SW480 (cell line): ENCODE results near the gene CNPY3.

ENCODE experiments used
- DNase-seq: peaks from one replicate; pipeline ENCODE4 v3.0.0-alpha.2; 2016; ENCODE audit warnings: low spot score

CNPY3 gene

DNA sequence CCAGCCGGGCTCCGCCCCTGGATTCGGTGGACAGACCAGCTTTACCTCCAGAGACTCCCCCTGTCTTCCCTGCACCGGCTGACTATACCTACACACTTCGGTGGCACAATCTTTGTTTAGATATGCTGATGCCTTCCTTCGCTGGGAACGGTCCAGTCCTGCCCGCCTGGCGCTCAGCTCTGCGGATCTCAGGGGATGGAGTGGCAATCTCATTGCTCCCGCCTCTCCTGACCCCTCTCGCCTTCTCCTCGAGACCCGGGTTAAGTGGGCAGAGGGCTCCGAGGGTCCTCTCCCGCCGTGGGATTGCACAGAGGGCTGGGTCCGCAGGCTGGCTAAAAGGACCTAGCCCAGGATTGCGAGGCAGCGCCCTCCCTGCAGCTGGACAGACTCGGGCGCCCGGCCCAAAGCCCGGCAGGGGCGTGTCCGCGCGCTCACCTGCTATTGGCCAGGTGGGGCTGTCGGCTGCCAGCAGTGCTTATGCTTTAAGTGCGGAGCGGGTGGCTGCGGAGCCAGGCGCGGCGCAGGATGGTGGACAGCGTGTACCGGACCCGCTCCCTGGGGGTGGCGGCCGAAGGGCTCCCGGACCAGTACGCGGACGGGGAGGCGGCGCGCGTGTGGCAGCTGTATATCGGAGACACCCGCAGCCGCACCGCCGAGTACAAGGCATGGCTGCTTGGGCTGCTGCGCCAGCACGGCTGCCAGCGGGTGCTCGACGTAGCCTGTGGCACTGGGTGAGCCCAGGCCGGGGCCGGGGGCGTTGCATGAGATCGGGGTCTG lies 31.2 kb downstream of the CNPY3 start, which contains the start of gene GNMT:
TSS of gene GNMT (plus strand) at position 512 of the 777 bp plus-strand sequence. CDS start at position 526, 14 bp downstream.
- peak; percentile 58 for DNase-seq

DNA sequence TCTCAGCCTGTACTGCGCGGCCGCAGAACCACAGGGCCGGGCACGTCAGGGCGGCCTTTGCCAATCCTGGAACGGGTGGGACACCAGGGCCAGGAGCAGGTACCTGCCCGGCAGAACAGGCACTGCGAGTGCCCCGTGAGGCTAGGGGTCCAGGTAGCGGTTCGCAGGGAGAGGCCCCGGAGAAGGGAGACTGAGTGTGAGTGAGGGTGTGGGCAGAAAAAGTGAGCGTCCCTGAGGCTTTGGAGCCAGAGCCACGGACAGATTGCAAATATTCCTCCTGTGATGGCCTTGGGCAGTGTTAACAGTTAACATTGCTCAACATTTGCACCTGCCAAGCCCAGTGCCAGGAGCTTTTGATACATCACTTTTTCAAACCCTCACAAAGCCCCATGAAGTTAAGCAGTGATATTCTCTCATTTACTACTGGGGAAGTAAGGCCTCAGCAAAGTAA lies 31.8 kb downstream of the CNPY3 start:
- DNase-seq: no peak

DNA sequence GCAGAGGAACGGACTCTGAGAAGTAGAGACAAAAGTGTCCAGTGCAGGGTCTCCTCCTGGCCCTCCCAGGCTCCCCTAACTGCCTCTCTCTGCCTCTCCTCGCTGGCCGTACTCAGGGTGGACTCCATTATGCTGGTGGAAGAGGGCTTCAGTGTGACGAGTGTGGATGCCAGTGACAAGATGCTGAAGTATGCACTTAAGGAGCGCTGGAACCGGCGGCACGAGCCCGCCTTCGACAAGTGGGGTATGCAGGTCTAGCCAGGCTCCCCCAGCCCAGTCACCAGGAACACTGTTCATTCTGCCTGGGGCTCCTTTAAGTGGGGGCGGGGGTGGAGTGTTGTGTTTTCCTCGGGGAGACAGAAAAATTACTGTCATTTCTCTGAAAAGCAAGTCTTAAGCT lies 32.8 kb downstream of the CNPY3 start:
- DNase-seq: no peak

DNA sequence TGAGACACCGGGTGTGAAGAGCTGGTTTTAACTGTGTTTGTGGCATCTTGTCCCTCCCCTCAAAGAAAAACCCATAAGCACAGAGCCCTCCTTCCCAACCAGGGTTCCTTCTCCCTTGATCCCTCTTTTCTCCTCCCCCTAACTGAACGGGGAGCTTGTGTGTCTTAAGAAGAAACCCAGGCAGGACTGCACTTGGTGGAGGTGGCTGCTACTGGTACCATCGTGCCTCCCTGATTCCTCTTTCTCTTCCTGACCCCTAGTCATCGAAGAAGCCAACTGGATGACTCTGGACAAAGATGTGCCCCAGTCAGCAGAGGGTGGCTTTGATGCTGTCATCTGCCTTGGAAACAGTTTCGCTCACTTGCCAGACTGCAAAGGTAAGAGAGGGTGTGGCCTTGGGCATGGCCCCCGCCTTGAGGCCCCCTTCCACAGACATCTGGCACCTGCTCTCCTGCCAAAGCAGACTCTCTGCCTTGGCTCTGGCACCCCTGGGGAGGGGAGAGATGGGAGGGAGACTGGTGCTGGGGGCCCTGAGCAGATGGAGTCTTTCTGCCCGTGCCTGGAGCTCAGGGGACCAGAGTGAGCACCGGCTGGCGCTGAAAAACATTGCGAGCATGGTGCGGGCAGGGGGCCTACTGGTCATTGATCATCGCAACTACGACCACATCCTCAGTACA lies 33.4 kb downstream of the CNPY3 start:
- no peak for DNase-seq

DNA sequence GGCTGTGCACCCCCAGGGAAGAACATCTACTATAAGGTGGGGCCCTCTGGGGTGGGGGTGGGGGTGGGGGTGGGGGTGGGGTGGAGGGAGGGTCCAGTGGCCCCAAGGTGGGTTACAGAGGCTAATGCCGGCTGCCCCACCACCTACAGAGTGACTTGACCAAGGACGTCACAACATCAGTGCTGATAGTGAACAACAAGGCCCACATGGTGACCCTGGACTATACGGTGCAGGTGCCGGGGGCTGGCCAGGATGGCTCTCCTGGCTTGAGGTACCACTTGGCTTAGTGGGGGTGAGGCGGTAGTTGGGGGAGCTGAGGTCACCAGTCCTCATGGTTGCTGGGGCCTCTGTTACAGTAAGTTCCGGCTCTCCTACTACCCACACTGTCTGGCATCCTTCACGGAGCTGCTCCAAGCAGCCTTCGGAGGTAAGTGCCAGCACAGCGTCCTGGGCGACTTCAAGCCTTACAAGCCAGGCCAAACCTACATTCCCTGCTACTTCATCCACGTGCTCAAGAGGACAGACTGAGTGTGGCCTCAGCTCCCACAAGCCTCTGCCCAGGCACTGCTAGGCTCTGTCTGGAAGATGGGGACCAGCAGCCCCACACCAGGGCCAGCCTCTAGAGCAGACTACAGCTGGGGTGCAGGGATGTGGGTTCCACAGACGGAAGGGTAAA lies 34.0 kb downstream of the CNPY3 start:
- no peak for DNase-seq

DNA sequence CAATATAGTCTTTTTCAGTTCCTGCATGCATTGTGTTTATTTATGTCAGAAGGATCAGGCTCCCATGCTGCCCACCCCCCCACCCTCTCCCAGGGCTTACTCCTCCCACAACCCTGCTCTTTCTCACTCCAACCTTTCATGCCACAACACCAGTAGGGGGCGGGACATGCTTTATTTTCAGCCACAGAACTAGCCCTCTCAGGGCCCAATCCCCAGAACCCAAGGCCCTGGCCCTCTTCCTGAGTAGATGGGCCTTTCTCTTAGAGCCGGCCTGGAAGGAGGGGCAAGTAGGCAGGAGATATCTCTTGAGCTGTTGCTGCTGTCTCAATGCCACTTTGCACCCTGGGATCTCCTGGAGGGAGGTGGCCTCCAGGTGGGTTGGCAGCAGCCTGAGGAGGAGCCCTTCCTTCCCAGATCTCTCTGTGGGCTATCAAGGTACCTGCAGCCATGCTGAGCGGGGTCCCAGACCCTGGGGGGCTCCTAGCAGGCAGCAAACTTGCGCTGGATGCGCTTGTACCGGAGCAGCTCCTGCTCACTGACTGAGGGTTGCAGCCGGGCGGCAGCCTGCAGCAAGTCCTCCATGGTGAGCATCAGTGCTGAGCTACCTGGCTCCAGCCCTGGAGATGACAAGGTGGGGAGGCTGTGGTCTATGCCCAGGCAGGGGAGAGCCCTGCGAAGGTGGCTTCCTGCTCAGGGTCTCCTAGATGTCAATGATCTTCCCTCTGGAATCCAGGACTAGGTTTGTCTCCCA lies 34.8 kb downstream of the CNPY3 start:
- DNase-seq: no peak

DNA sequence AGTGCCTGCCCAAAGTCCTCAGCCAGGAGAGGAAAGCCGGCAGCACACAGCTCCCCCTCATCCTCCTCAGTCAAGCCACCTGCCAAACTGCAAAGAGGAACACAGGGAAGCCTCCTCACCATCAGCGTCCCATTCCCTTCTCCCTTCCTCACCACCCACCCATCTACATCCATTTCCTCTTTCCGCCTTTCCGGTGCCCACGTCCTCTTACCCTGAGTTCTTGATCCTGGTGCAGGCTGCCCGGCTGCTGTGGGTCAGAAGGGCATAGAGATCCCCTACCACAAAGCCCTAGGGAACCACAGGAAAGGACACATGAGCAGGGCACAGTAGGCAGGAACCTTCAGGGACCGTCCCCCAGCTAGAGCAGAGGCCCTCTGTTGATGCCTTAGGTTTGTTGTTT lies 37.3 kb downstream of the CNPY3 start:
- DNase-seq: no peak

DNA sequence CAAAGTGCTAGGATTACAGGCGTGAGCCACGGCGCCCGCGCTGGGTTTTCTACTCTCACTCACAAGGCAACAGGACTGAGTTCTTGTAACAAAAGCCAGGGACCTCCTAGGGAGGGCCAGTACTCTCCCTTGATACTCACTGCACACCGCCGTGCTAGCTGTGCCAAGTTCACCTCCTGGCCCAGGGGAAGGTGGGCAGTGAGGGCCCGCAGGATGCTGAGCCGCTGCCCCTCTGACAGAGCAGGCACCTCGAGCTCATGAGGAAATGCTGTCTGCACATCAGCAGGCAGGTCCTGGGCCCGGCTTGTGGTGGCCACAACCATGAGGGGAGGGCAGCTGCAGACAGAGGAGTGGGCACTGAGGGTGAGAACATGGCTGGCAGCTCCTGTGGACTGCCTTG lies 37.9 kb downstream of the CNPY3 start:
- DNase-seq: no peak

DNA sequence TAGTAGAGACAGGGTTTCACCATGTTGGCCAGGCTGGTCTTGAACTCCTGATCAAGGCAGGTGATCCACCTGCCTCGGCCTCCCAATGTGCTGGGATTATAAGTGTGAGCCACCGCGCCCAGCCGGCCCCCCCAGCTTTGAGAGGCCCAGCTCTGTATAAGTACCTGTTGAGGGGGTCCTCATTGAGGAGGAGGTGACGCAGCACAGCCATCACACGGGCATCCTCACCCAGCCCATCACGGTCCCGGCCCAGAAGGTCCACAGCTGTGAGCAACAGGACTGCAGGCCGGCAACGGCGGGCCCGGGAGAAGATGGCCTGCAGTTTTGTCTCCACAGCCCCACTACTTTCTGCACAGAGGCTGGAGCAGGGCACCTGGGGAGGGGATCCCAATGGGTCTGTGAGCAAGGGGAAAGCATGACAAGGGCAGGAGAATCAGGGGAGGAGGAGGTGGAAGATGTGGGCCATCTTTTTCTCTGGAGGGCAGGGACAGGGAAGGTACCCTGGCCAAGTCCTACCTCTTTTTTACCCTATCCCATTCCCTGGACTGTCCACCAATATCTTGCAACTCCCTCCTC lies 38.9 kb downstream of the CNPY3 start:
- no peak for DNase-seq

DNA sequence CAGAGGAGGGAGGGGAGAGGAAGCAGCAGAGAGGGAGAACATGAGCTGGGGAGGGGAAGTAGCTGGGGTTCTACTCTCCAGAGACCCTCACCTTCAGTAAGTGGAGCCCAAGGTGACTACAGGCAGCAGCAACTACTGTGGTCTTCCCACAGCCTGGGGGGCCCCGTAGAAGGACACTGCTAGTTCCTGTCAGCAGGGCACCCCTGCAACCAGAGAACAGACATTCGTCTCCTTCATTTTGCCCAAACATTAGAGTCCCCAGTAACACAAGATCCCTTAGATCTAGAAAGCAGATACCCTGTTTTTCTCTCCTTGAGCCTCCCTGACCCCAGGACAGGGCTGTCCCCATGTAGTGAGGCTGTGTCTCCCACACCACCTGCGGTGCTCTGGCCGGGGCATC lies 39.5 kb downstream of the CNPY3 start:
- DNase-seq: no peak

DNA sequence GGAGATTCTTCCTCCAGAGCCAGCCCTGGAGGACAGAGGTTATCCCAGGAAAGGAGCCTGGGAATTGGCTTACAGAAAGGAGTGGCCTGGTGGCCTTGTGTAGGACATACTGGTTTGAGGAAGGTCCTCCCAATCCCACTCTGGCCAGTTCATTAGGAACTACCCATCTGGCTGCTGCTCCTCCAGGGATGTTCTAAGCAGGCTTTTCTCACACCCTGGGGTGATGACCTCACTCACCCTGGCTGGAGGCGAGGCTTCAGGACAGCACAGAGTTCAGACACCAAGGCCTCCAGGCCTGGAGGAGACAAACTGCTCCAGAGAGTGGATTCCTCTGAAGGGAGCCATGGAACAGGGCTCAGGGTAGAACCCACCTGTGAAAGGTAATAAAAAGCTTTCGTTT lies 40.2 kb downstream of the CNPY3 start:
- DNase-seq: no peak

DNA sequence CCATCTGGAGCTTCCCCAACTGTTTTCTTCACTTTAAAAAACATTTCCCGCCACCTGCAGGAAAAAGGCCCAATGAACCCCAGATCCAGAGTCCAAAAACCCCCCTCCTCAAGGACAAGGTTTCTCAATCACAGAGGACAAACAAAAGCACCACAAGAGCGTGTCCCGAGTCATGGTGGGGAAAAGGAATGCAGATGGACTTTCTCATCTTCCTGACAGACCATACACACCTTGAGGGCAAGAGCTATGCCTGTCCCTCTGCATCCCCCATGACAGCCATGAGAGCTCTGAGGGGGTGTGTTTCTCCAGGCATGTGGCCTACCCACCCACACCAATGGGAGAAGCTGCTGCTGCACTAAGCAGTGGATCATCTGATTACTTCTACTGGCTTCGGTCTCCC lies 40.7 kb downstream of the CNPY3 start:
- DNase-seq: no peak

DNA sequence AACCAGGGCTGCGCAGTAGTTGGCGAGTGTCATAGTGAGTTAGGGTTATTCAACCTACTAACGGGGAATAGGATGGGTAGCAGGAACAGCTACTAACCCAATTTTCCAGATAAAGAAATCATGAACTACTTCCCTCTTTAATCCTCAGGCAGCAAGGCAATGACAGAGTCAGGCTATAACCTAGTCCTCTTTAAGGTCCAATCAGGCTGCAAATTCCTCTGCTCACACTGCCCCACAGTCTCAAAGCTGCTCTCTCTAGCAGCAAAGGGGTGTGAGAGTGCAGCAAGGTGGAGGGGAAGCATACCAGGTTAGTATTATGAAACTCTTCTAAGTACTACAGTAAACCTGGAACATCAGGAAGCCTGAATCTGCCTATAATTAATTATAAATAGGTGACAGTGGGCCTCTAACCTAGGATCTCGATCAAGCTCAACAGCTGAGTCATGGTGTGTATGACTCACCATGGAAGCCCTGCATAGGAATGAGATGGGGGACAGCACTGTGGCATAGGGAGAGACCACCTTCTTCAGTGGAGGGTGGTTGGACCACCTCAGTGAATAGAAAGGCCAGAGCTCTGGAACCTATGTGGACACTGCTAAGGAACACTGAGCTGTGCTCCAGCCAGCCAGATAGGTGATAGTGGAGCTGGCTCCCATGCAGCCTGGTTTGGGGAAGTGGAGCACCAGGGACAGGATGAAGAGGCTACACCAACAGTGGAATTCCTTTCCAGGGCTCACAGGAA lies 41.8 kb downstream of the CNPY3 start:
- no peak for DNase-seq

DNA sequence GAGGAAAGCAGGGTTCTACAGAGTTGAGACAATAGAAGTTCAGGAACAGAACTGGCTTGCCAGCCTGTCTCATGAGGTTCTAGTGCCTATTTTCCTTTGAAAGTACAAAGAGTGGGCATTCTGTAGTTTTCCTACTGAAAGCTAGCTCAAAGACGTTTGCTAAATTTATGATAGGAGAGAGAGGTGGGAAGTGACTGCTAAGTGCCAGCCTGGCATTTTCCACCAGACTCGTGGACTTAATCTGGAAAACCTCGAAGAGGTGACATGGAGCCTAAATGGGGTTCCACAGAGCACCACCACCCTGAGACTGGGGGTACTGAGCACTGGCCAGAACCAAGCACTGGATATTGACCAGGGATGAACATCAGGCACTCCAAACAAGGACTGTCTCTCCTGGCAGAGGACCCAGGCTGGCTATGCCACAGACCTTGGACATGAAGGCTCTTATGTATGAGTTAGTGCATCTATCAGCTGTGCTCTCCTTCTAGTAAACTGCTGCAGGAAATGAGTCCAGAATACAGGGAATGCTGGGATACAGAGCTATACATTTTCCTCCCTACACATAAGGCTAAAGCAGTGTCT lies 42.6 kb downstream of the CNPY3 start:
- DNase-seq: no peak

DNA sequence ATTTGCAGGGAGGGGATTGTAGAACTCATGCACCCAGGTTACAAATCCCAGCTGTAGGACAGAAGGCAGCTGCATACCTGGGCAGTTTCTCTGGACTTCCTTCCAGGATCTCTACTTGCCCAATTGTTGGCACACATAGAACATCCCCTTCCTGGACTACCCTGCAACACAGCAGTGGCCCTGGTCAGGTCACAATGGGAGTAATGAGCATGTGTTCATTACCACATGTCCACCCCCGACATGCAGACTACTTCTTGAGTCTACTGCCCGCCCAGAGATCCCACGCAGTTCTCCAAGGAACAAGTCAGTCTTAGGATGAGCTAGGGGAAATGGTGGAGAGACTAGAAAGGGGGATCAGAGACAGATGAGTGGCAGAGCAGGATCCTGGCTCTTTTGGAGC lies 44.6 kb downstream of the CNPY3 start:
- DNase-seq: no peak

DNA sequence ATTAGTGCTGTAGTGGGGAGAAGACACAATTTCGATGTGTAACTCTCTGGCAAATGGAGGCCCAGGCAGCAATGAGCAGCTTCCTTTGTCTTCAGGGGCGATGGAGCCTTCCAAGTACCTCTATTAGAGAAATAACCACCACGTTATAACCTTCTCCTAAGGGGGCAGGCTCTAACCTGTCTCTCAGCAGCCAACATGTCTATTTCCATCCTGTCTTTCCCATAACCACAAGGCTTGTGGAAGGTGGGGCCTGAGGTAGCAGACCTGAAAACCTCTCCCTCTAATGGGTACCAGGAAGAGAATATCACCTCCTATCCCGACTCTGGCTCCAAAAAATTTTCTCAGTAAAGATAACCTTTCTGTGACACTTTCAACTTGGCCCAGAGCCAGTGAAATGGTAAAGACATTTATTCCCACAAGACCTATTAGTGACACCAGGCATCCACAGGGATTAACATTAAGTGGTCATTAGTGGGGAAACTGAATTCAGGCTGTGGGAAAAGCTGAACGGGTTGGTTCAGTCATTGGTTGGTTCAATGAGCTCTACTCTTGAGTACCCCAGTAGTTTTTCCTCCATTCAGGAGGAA lies 45.7 kb downstream of the CNPY3 start:
- no peak for DNase-seq

DNA sequence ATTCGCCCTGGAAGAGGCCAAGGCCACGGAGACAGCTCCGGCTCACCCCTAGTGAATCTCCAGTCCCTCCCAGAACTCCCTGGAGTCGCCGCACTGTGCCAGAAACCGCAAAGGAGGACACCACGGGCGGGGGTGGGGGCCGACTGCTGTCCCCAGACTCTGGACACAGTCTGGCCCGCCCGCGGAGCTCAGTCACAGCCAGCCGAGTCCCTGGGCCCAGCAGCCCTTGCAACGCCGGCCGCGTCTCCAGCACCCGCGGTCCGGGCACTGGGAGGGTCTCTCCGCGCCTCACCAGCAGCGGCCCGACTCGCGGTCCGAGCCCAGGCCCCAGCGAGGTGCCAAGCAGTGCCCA lies 49.2 kb downstream of the CNPY3 start:
- DNase-seq: no peak

DNA sequence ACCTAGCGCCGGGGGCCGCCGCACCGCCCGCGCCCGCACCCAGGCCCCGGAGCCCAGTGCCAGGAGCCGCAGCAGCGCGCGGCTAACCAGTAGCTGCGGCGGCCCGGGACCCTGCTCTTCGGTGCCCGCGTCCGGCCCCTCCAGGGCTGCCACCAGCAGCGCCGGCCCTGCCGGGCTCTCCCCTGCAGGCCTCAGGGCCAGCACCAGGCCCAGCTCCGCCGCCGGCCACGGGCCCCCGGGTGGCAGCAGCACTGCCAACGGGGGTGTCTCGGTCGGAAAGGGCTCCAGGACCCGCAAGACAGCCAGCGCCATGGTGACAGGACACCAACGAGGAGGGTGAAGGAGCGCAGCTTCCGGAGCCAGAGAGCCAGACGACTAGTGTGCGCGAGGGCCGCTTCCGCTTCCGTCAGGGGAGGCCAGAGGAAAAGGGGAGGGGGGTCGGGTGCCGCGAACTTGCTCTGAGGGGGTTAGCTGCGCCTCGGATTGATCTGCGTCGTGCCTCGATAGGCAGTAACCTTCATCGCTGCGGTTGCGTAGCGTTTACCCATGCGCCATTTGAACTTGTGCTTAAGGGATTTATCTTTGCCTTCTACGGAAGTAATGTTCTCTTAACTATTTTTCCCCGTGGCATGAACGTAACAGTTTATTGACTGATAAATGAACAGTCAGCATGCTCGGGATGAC lies 49.7 kb downstream of the CNPY3 start, which contains the start of gene PEX6:
TSS of gene PEX6 (minus strand) at position 343 of the 684 bp plus-strand sequence. CDS start at position 312, 31 bp downstream.
- peak; percentile 81 for DNase-seq

DNA sequence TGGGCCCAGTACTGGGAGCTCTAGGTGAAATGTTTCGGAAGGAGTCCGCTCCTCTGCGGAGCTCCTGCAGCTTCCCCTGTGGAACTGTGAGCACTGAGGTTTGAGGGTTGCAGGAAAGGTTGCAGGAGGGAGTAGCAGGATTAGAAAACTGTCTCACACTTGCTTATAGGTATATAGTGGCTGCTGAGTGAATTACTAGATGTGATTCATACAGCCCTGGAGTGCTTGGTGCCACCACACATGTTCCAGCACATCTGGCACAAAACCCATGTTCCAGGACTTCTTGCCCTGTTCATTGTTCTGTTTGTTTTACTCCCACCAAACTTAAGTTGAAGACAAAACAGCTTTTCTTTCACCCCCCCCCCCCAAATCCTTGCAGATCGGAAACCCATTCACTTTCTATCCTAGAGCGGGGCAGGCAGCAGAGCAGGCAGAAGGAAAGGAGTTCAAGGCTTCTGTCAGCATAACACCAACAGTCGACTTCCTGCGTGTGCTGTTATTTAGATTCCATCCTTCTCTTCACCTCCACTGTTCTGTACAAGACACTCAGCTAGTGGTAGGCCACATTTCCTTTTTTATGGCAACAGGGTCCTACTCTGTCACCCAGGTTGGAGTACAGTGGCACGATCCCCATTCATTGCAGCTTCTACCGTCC lies 50.4 kb downstream of the CNPY3 start:
- peak; percentile 33 for DNase-seq
